Colonic mucosa (tissue), 4 donors: ENCODE results near the gene ZNF554. TPM values are rescaled to one million over a fixed set of nuclear protein-coding genes. Genes with fewer than 3 reads are reported as not detected.
"Not testable (repeated sequence)": the region's sequence is repeated elsewhere in the genome, so short reads cannot be mapped to it uniquely, and the experiment has no call there.

Experiments
- DNase-seq: peaks from one replicate; pipeline ENCODE4 v3.0.0-alpha.2; 2020
- H3K27ac ChIP-seq: fragments of 200-600 bp; one replicate; pipeline ENCODE4 v1.8.0; 2021
- H3K27me3 ChIP-seq: fragments of 200-600 bp; one replicate; pipeline ENCODE4 v1.8.0; 2021
- H3K36me3 ChIP-seq: fragments of 200-600 bp; one replicate; pipeline ENCODE4 v1.8.0; 2021
- H3K4me1 ChIP-seq: fragments of 200-600 bp; one replicate; pipeline ENCODE4 v1.8.0; 2021; ENCODE audit warnings: mild to moderate bottlenecking
- H3K4me3 ChIP-seq: fragments of 200-600 bp; one replicate; pipeline ENCODE4 v1.8.0; 2021
- H3K9ac ChIP-seq, 2 donors: one replicate each; pipeline ENCODE4 v1.7.0; 2013; ENCODE audit warnings: control low read depth in 2 of 2, low read depth in 2 of 2, low read length in 2 of 2
- H3K9me3 ChIP-seq: fragments of 200-600 bp; one replicate; pipeline ENCODE4 v1.8.0; 2021
- intact Hi-C: fragments of 100-400 bp; cut with DNase I; formaldehyde crosslinking; loops from one replicate; pipeline ENCODE4 v1.14.1; 2022
- total RNA-seq, 2 donors: library from RNA; stranded (reverse); fragmentation: NEBNext Ultra II Directional in 1 of 2; extraction: Animal tissue kit (Norgen Biotek cat#: 25700) in 1 of 2; gene quantifications; one replicate each; pipeline ENCODE4 v1.2.1, GENCODE V29; 2021
- TF ChIP-seq, protein P1 (sequence below): fragments of 200-600 bp; IDR thresholded peaks from one replicate; pipeline ENCODE4 v1.8.0; 2022; ENCODE audit warnings: antibody characterized with exemption, mild to moderate bottlenecking
- donor health status: healthy.
- donor health status: DM: no; HTN: no; CAD: no.
- donor health status: DM: no; HTN: no; CAD: no.

Gene ZNF554
- total RNA-seq, 2 donors from 2014 or later = 3.0 to 5.1 TPM

GRCh38 chr19:2815191-2815614 lies 4.5 kb upstream of the ZNF554 start:
- no peak for DNase-seq
- H3K36me3 ChIP-seq = peaks cover 5% of the 10 kb centered on the region

DNA sequence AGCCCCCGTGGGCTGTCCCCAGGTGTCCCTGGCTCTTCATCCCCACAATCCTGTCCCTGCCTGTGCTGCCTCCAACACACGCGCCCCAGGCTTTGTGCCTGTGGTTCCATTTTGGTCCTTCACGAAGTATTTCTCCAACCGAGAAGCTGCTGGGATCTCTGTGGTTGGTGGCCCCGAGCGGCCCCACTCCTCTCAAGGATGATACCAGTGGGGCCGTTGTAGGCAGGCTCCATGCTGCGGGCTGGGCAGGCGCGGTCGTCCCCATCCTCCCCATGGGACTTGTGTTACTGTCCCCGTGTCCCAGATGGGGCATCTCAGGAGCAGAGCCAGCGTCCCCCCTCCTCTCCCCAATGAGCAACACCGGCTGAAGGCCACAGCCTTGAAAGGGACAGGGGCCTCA lies 3.7 kb upstream of the ZNF554 start:
- DNase-seq = no peak

More at GRCh38 chr19:2815191-2815614, 4.5 kb upstream of the ZNF554 start:
- H3K27me3 ChIP-seq = no peaks in the 10 kb centered on the region
- H3K9me3 ChIP-seq = no peaks in the 10 kb centered on the region
- H3K27ac ChIP-seq = no peak overlapping the region
- no peak overlapping the region for H3K4me3 ChIP-seq
- H3K9ac ChIP-seq = no peak overlapping the region
- intact Hi-C loops = no loop called here
- no peaks in the 10 kb centered on the region for H3K4me1 ChIP-seq
- TF ChIP-seq, protein P1, sequence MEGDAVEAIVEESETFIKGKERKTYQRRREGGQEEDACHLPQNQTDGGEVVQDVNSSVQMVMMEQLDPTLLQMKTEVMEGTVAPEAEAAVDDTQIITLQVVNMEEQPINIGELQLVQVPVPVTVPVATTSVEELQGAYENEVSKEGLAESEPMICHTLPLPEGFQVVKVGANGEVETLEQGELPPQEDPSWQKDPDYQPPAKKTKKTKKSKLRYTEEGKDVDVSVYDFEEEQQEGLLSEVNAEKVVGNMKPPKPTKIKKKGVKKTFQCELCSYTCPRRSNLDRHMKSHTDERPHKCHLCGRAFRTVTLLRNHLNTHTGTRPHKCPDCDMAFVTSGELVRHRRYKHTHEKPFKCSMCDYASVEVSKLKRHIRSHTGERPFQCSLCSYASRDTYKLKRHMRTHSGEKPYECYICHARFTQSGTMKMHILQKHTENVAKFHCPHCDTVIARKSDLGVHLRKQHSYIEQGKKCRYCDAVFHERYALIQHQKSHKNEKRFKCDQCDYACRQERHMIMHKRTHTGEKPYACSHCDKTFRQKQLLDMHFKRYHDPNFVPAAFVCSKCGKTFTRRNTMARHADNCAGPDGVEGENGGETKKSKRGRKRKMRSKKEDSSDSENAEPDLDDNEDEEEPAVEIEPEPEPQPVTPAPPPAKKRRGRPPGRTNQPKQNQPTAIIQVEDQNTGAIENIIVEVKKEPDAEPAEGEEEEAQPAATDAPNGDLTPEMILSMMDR = no peak

GRCh38 chr19:2816641-2817040 lies 3.0 kb upstream of the ZNF554 start:
- peaks cover 5% of the 10 kb centered on the region for H3K36me3 ChIP-seq
- DNase-seq = no peak
- no peaks in the 10 kb centered on the region for H3K9me3 ChIP-seq

More for the DNA sequence above, 3.7 kb upstream of the ZNF554 start:
- H3K4me1 ChIP-seq = no peaks in the 10 kb centered on the region
- no peaks in the 10 kb centered on the region for H3K9me3 ChIP-seq
- intact Hi-C loops = no loop called here
- no peaks in the 10 kb centered on the region for H3K27me3 ChIP-seq
- no peak overlapping the region for H3K27ac ChIP-seq
- H3K36me3 ChIP-seq = peaks cover 5% of the 10 kb centered on the region
- no peak overlapping the region for H3K4me3 ChIP-seq
- no peak overlapping the region for H3K9ac ChIP-seq
- TF ChIP-seq, protein P1 = no peak

DNA sequence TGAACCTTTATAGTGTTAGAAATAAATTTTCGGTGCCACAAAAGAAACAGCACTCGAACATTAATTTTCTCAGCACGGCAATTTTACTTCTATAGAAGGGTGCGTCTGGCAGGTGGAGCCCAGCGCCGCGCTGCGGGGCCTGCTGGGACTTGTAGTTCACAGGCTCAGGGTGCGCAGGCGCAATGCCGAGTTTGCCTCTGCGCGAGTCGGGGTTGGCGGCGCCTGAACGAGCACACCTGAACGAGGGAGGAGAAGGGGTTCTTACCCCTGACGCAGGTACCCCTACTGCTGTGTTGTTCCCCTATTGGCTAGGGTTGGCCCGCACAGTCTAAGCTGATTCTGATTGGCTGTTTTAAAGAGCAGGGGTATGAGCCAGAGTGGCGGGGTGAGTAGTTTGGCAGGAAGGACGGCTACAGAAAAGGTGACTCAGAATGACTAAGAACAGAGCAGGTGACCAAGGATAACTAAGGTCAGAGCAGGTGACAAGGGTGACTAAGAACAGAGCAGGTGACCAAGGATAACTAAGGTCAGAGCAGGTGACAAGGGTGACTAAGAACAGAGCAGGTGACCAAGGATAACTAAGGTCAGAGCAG lies 2.3 kb upstream of the ZNF554 start:
- H3K9me3 ChIP-seq, H3K4me1 ChIP-seq, DNase-seq, H3K27me3 ChIP-seq, intact Hi-C loops, H3K4me3 ChIP-seq, H3K27ac ChIP-seq, H3K9ac ChIP-seq, H3K36me3 ChIP-seq: not testable (repeated sequence)

More at GRCh38 chr19:2816641-2817040, 3.0 kb upstream of the ZNF554 start:
- TF ChIP-seq, protein P1 = no peak
- intact Hi-C loops = no loop called here
- H3K27me3 ChIP-seq = no peaks in the 10 kb centered on the region
- H3K4me1 ChIP-seq = no peaks in the 10 kb centered on the region
- H3K9ac ChIP-seq = no peak overlapping the region
- H3K4me3 ChIP-seq = no peak overlapping the region
- no peak overlapping the region for H3K27ac ChIP-seq

- peak; percentile 28 for DNase-seq
- Histone ChIP-seq H3K27me3 (no peaks in the 10 kb centered on the region), H3K9ac (peak overlapping the region; percentile 84), H3K36me3 (no peaks in the 10 kb centered on the region), H3K4me3 (peak overlapping the region; percentile 78), H3K9me3 (no peaks in the 10 kb centered on the region), H3K4me1 (no peaks in the 10 kb centered on the region), H3K27ac (no peak overlapping the region)
- intact Hi-C loops = no loop called here
- TF ChIP-seq, protein P1 = no peak
Observed at GRCh38 chr19:2820112-2820702, 539 bp downstream of the ZNF554 start.

- Histone ChIP-seq H3K4me3 (no peak overlapping the region), H3K36me3 (no peaks in the 10 kb centered on the region), H3K27ac (no peak overlapping the region), H3K9ac (no peak overlapping the region), H3K9me3 (no peaks in the 10 kb centered on the region), H3K27me3 (no peaks in the 10 kb centered on the region), H3K4me1 (no peaks in the 10 kb centered on the region)
- intact Hi-C loops = no loop called here
- DNase-seq = no peak
- TF ChIP-seq, protein P1 = no peak
Observed at GRCh38 chr19:2822846-2823245, 3.2 kb downstream of the ZNF554 start.
